GM06990 (cell line): ENCODE results near the gene TREML1.

Experiments
- DNase-seq: peaks from one replicate; pipeline ENCODE4 v3.0.0-alpha.2; 2011; ENCODE audit not compliant: insufficient read length; ENCODE audit errors: extremely low read depth
- H3K27me3 ChIP-seq: replicated peaks from 2 replicates; pipeline ENCODE4 v1.6.0; 2011; ENCODE audit warnings: low read length; ENCODE audit not compliant: control insufficient read depth, insufficient read depth
- H3K36me3 ChIP-seq: 2 replicates; pipeline ENCODE4 v1.5.1; 2011; ENCODE audit warnings: low read length; ENCODE audit not compliant: control insufficient read depth, insufficient read depth
- H3K4me3 ChIP-seq: replicated peaks from 2 replicates; pipeline ENCODE4 v1.5.1; 2011; ENCODE audit warnings: low read depth, mild to moderate bottlenecking, control low read depth, low read length
- TF ChIP-seq, protein P1 (sequence below): IDR thresholded peaks from 2 replicates; pipeline ENCODE4 v1.5.1; 2011; ENCODE audit warnings: low read length, control low read depth, mild to moderate bottlenecking, inconsistent platforms; ENCODE audit not compliant: insufficient read depth, poor library complexity, severe bottlenecking

Gene TREML1

DNA sequence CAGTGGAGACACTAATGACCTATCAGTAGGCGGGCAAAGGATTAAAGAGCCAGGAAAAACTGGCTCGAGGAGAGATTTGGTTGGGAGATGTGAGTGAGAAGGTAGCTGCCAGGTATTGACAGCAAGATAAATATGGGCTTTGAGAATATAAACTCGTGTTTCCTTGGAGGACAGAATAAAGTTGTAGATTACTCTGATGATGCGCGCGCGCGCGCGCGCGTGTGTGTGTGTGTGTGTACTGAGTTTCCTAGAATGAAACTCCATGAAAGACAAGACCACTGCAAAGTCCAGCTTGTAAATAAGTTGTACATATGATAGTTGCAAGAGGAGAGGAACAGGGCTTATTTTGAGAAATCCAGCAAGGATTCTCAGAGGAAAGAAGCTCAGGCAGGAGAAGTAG lies 22.0 kb upstream of the TREML1 start:
- no peaks in the 10 kb centered on the region for H3K27me3 ChIP-seq
- H3K36me3 ChIP-seq = no peaks in the 10 kb centered on the region
- no peak for DNase-seq
- no peak overlapping the region for H3K4me3 ChIP-seq
- TF ChIP-seq, protein P1, sequence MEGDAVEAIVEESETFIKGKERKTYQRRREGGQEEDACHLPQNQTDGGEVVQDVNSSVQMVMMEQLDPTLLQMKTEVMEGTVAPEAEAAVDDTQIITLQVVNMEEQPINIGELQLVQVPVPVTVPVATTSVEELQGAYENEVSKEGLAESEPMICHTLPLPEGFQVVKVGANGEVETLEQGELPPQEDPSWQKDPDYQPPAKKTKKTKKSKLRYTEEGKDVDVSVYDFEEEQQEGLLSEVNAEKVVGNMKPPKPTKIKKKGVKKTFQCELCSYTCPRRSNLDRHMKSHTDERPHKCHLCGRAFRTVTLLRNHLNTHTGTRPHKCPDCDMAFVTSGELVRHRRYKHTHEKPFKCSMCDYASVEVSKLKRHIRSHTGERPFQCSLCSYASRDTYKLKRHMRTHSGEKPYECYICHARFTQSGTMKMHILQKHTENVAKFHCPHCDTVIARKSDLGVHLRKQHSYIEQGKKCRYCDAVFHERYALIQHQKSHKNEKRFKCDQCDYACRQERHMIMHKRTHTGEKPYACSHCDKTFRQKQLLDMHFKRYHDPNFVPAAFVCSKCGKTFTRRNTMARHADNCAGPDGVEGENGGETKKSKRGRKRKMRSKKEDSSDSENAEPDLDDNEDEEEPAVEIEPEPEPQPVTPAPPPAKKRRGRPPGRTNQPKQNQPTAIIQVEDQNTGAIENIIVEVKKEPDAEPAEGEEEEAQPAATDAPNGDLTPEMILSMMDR = no peak

- H3K4me3 ChIP-seq = no peak overlapping the region
- TF ChIP-seq, protein P1 = no peak
- no peaks in the 10 kb centered on the region for H3K36me3 ChIP-seq
- no peak for DNase-seq
- no peaks in the 10 kb centered on the region for H3K27me3 ChIP-seq
Observed at GRCh38 chr6:41175084-41175483, 20.9 kb upstream of the TREML1 start.

- no peak overlapping the region for H3K4me3 ChIP-seq
- DNase-seq = no peak
- H3K36me3 ChIP-seq = no peaks in the 10 kb centered on the region
- H3K27me3 ChIP-seq = no peaks in the 10 kb centered on the region
- TF ChIP-seq, protein P1 = no peak
Observed at GRCh38 chr6:41174610-41175009, 20.5 kb upstream of the TREML1 start.

- TF ChIP-seq, protein P1 = no peak
- DNase-seq = no peak
- Histone ChIP-seq H3K27me3 (no peaks in the 10 kb centered on the region; the same call in 1 of the 2 replicates), H3K36me3 (no peaks in the 10 kb centered on the region), H3K4me3 (no peak overlapping the region)
Observed at GRCh38 chr6:41171908-41172307, 17.8 kb upstream of the TREML1 start.

DNA sequence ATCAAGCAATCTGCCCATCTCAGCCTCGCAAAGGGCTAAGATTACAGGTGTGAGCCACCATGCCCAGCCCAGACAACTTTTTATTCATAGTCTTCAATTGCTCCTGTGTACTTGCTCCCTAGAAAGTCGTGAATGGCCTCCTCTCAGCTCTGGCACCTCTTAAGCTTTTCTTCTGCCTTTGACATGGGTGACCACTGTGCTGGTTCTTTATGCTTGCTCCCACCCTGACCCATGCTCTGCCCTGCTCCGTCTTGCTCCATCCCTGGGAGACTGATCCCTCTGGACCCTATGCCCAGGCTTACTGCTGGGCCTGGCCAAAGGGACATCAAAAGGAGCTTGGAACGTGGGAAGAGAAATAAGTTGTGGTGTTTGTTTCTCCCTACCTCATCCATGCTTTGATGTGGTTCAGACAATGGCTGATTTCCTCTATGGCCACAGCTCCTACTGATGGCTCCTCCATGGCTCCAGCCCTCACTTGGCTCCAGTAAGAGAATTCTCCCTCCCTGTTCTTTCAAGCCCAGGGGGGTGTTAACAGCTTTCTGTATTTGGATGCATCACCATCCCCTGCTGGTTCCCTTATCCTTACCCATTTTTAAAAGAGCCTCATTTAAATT lies 16.5 kb upstream of the TREML1 start:
- no peak overlapping the region for H3K4me3 ChIP-seq
- no peaks in the 10 kb centered on the region; the same call in 1 of the 2 replicates for H3K27me3 ChIP-seq
- TF ChIP-seq, protein P1 = no peak
- DNase-seq = no peak
- no peaks in the 10 kb centered on the region for H3K36me3 ChIP-seq
